Measurements from ENCODE around the gene DUSP7. TPM values are rescaled to one million over a fixed set of nuclear protein-coding genes. Genes with fewer than 3 reads are reported as not detected.

The DUSP7 gene
- total RNA-seq, 2 experiments from 2014 or later: 4.8 to 5.2 TPM

DNA sequence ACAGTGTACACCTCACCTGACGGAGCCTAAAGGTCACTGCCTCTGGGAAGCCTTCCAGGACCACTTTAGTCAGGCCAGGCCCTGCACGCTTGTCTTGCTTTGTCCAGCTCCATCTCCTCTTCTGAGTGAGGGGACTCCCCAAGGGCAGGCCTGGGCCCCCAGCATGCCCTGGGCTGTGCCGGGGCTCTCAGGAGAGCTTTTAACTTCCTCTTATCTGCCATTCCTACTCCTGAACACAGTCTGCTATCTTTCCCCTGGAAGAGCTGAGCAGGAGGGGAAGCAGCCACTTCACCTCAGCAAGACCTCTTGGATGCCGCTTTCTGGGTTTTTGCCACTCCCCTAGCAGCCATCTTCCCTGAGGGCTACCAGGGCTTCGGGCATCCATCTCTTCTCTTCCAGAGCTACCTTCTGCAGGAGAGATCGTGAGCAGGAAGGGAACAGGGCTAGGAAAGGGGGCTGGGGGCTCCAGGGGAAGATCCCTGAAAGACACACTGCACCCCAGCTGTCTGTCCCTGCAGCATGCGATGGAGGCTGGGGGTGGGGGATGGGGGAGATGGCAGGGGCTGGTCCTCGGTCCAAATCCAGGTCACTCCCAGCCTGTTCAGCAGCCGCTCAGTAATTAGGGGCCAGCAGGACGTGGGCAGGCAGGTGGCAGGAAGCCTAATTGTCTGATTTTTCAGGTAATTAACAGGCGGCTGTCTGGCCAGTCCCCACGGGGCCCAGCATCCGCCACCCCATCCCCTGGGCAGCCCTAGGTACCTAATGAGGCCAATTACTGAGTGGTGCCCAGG, 40.7 kb downstream of the DUSP7 start:
- Mint-ChIP-seq H3K36me3 (ENCODE audit: low read depth) (no peaks in the 10 kb centered on the region), H3K9me3 (no peaks in the 10 kb centered on the region), H3K27me3 (no peaks in the 10 kb centered on the region), H3K27ac (no peak overlapping the region), H3K4me1 (ENCODE audit: low read depth) (no peaks in the 10 kb centered on the region), H3K4me3 (no peak overlapping the region)
- Histone ChIP-seq H3K4me1 (ENCODE audit: insufficient read depth, low read length) (no peaks in the 10 kb centered on the region), H3K27ac (ENCODE audit: low read depth in 1 of 2, low read length in 2 of 2) (no peak overlapping the region), H3K36me3 (ENCODE audit: insufficient read depth, low read length) (no peaks in the 10 kb centered on the region), H3K27me3 (ENCODE audit: control insufficient read depth in 1 of 2, insufficient read depth in 2 of 2, low read length in 2 of 2) (no peaks in the 10 kb centered on the region), H3K9me3 (ENCODE audit: control insufficient read depth in 1 of 2, insufficient read depth in 1 of 2, low read length in 2 of 2) (no peaks in the 10 kb centered on the region), H3K4me3 (ENCODE audit: low read length) (no peak overlapping the region)
- no peak for ATAC-seq (ENCODE audit: poor library complexity)
- DNase-seq: no peak
- intact Hi-C loops (cut with DNase I, micrococcal nuclease): no loop called here
- TF ChIP-seq, protein P1, sequence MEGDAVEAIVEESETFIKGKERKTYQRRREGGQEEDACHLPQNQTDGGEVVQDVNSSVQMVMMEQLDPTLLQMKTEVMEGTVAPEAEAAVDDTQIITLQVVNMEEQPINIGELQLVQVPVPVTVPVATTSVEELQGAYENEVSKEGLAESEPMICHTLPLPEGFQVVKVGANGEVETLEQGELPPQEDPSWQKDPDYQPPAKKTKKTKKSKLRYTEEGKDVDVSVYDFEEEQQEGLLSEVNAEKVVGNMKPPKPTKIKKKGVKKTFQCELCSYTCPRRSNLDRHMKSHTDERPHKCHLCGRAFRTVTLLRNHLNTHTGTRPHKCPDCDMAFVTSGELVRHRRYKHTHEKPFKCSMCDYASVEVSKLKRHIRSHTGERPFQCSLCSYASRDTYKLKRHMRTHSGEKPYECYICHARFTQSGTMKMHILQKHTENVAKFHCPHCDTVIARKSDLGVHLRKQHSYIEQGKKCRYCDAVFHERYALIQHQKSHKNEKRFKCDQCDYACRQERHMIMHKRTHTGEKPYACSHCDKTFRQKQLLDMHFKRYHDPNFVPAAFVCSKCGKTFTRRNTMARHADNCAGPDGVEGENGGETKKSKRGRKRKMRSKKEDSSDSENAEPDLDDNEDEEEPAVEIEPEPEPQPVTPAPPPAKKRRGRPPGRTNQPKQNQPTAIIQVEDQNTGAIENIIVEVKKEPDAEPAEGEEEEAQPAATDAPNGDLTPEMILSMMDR (IDR thresholded peaks at IDR 0.05): no peak
- CTCF ChIA-PET: interaction anchor here (1.3 kb wide), 1 partner anchor 107 kb away, joined by 3 read pairs; no protein-coding TSS in a partner anchor
- POLR2A ChIA-PET: no interaction called here

DNA sequence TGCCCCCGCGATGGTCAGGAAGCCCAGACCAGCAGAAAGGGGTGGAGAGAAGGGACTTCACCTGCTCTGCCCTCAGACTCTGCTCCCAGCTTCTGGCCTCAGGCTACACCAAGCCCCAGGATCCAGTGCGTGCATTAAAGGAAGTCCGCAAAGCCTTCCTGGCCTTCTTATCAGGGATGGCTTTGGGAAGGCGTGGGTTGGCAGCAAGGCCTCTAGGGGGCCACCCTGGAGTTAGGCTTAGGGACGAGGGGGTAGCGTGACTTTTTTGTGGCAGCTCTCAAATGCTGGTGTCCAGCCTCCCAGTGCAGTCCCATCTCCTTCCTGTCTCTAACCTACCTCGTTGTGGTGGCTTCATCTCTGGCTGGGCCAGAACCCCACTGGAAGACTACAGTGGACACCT, 41.8 kb downstream of the DUSP7 start:
- TF ChIP-seq, protein P1 (IDR thresholded peaks at IDR 0.05): no peak
- H3K27ac Mint-ChIP-seq: no peak overlapping the region
- DNase-seq (no peak), ATAC-seq (ENCODE audit: poor library complexity) (no peak)
- H3K4me1 Mint-ChIP-seq (ENCODE audit: low read depth): no peaks in the 10 kb centered on the region
- Histone ChIP-seq H3K9me3 (ENCODE audit: control insufficient read depth in 1 of 2, insufficient read depth in 1 of 2, low read length in 2 of 2) (no peaks in the 10 kb centered on the region), H3K27me3 (ENCODE audit: control insufficient read depth in 1 of 2, insufficient read depth in 2 of 2, low read length in 2 of 2) (no peaks in the 10 kb centered on the region), H3K4me3 (ENCODE audit: low read length) (no peak overlapping the region), H3K4me1 (ENCODE audit: insufficient read depth, low read length) (no peaks in the 10 kb centered on the region), H3K36me3 (ENCODE audit: insufficient read depth, low read length) (no peaks in the 10 kb centered on the region), H3K27ac (ENCODE audit: low read depth in 1 of 2, low read length in 2 of 2) (no peak overlapping the region)
- no peaks in the 10 kb centered on the region for H3K27me3 Mint-ChIP-seq
- no peak overlapping the region for H3K4me3 Mint-ChIP-seq
- H3K36me3 Mint-ChIP-seq (ENCODE audit: low read depth): no peaks in the 10 kb centered on the region
- ChIA-PET CTCF (no interaction called here), POLR2A (no interaction called here)
- H3K9me3 Mint-ChIP-seq: no peaks in the 10 kb centered on the region
- intact Hi-C loops (cut with DNase I, micrococcal nuclease): no loop called here

DNA sequence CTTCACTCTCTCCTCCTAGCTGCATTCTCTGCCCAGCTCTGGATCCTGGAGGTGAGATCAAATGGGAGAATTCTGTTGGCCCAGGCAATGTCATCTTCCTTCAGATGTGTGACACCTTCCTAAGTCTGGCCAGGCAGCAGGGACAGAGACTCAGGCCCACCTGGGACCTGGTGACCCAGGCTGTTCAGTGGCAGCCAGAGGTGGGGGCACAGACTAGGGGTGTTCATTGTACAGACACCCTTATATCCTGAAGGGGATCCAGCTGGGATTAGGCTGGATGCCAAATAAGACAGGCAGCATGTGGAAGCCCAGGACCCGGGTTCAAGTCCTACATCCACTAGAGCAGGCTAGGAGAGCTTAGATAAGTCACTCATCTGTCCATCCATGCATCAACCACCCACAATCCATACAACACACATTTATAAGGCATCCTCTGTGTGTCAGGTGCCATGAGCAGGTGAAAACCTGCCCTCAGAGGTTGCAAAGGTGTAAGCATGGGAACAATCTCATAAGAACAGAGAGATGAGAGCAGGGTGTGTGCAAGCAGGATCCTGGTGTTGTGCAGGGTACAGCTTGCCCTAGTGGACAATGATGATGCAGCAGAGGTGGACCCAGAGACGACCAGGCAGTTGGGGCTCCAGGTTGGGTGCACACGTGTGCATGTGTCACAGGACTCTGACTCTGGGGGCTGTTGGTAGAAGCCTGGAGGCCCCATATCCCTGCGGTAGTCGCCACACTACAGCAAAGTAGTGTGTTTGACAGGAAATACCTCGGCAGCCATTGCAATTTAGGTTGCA, 42.4 kb downstream of the DUSP7 start:
- no peaks in the 10 kb centered on the region for H3K4me1 ChIP-seq (ENCODE audit: insufficient read depth, low read length)
- ATAC-seq (ENCODE audit: poor library complexity) (no peak), DNase-seq (no peak)
- no peaks in the 10 kb centered on the region for H3K27me3 ChIP-seq (ENCODE audit: control insufficient read depth in 1 of 2, insufficient read depth in 2 of 2, low read length in 2 of 2)
- TF ChIP-seq, protein P1 (IDR thresholded peaks at IDR 0.05): no peak
- Mint-ChIP-seq H3K36me3 (ENCODE audit: low read depth) (no peaks in the 10 kb centered on the region), H3K4me1 (ENCODE audit: low read depth) (no peaks in the 10 kb centered on the region), H3K27ac (no peak overlapping the region), H3K9me3 (no peaks in the 10 kb centered on the region), H3K27me3 (no peaks in the 10 kb centered on the region), H3K4me3 (no peak overlapping the region)
- H3K9me3 ChIP-seq (ENCODE audit: control insufficient read depth in 1 of 2, insufficient read depth in 1 of 2, low read length in 2 of 2): no peaks in the 10 kb centered on the region
- no peak overlapping the region for H3K27ac ChIP-seq (ENCODE audit: low read depth in 1 of 2, low read length in 2 of 2)
- H3K4me3 ChIP-seq (ENCODE audit: low read length): no peak overlapping the region
- POLR2A ChIA-PET: no interaction called here
- CTCF ChIA-PET: no interaction called here
- intact Hi-C loops (cut with DNase I, micrococcal nuclease): no loop called here
- no peaks in the 10 kb centered on the region for H3K36me3 ChIP-seq (ENCODE audit: insufficient read depth, low read length)
